MG63 (cell line): ENCODE data around the gene CDC42BPA. TPM values are rescaled to one million over a fixed set of nuclear protein-coding genes. Genes with fewer than 3 reads are reported as not detected.
A peak's percentile ranks its signal among the peaks of the same experiment; 100 is the strongest.
"Not testable (repeated sequence)": the region's sequence is repeated elsewhere in the genome, so short reads cannot be mapped to it uniquely, and the experiment has no call there.

Source experiments
- DNase-seq: peaks from one replicate; pipeline ENCODE4 v3.0.0-alpha.2; 2020
- H3K27me3 ChIP-seq: fragments of 250-450 bp; sonication (Bioruptor Pico); 2 replicates; pipeline ENCODE4 v1.5.1; 2020; ENCODE audit warnings: mild to moderate bottlenecking, moderate library complexity
- H3K36me3 ChIP-seq: fragments of 250-450 bp; sonication (Bioruptor Pico); 2 replicates; pipeline ENCODE4 v1.5.1; 2020; ENCODE audit warnings: mild to moderate bottlenecking, moderate library complexity
- H3K4me3 ChIP-seq: fragments of 250-450 bp; sonication (Bioruptor Pico); 2 replicates; pipeline ENCODE4 v1.5.1; 2020; ENCODE audit warnings: mild to moderate bottlenecking, moderate library complexity
- H3K9me3 ChIP-seq: fragments of 250-450 bp; sonication (Bioruptor Pico); 2 replicates; pipeline ENCODE4 v1.5.1; 2020; ENCODE audit warnings: mild to moderate bottlenecking, moderate library complexity
- total RNA-seq: library from RNA; depleted of rRNA; stranded (reverse); fragments of >200 nt; shearing (Covaris generic); gene quantifications from 2 replicates; pipeline ENCODE4 v1.2.3, GENCODE V29; 2014; ENCODE audit warnings: low replicate concordance

Gene CDC42BPA
- total RNA-seq, 1 experiment from 2014 or later, result 11.6 TPM

GRCh38 chr1:226956942-226957713 is 361.2 kb downstream of the CDC42BPA start:
- H3K36me3 ChIP-seq, result no peaks in the 10 kb centered on the region
- no peaks in the 10 kb centered on the region for H3K27me3 ChIP-seq
- H3K4me3 ChIP-seq, result no peak overlapping the region
- DNase-seq, result no peak
- H3K9me3 ChIP-seq, result peaks cover 4% of the 10 kb centered on the region; the same call in 1 of the 2 replicates

GRCh38 chr1:226955857-226956256 is 362.4 kb downstream of the CDC42BPA start:
- not testable (repeated sequence) for H3K4me3 ChIP-seq, H3K27me3 ChIP-seq, DNase-seq, H3K36me3 ChIP-seq, H3K9me3 ChIP-seq

GRCh38 chr1:226954777-226955176 is 363.5 kb downstream of the CDC42BPA start:
- Histone ChIP-seq H3K27me3 (no peaks in the 10 kb centered on the region), H3K4me3 (no peak overlapping the region), H3K9me3 (peaks cover 4% of the 10 kb centered on the region; the same call in 1 of the 2 replicates), H3K36me3 (no peaks in the 10 kb centered on the region)
- DNase-seq, result no peak

DNA sequence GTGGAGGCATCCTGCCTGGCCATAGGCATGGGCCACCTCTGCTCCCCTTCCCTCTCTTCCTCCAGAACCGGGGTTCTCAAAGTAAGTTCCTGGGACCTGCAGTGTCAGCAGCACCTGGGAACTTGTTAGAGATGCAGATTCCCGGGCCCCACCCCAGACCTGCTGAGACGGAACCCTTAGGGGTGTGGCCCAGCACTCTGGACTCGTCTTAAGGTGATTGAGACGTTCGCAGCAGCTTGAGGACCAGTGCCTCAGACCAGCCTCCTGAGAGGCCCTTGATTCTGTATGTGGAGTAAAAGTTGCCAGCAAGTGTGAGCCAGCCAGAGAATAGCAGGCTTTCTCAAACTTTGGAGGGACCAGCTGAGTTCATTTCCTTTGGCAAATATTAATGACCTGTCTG is 364.0 kb downstream of the CDC42BPA start:
- no peak for DNase-seq
- H3K4me3 ChIP-seq, result no peak overlapping the region
- no peaks in the 10 kb centered on the region for H3K9me3 ChIP-seq
- H3K36me3 ChIP-seq, result no peaks in the 10 kb centered on the region
- H3K27me3 ChIP-seq, result no peaks in the 10 kb centered on the region

DNA sequence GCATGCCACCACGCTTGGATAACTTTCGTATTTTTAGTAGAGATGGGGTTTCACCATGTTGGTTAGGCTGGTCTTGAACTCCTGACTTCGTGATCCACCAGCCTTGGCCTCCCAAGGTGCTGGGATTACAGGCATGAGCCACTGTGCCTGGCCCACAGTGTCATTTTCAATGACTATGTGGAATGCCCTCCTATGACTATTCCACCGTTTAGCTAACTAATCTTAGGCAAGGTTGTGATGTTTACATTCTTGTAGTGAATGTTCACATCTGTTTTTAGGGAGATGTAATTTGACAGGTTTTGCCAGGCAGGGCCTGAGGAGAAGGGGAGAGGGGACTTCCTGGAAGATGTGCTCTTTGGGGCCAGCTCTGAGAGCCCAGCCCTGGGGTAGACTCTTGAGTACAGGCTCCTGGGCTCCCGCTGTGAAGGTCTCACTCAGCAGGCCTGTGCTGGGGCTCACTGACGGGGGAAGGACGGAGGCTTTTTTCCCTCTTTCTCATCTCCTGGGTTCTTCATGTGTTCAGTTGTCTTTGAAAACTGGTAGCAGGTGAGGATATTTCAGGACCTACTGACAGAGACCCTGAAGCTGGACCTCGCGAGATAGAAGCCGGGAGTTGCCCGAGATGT is 365.0 kb downstream of the CDC42BPA start:
- Histone ChIP-seq H3K9me3 (no peaks in the 10 kb centered on the region), H3K4me3 (no peak overlapping the region), H3K27me3 (no peaks in the 10 kb centered on the region), H3K36me3 (no peaks in the 10 kb centered on the region)
- DNase-seq, result no peak

GRCh38 chr1:226952118-226952441 is 366.2 kb downstream of the CDC42BPA start:
- no peaks in the 10 kb centered on the region for H3K36me3 ChIP-seq
- no peak for DNase-seq
- no peaks in the 10 kb centered on the region for H3K9me3 ChIP-seq
- no peak overlapping the region for H3K4me3 ChIP-seq
- H3K27me3 ChIP-seq, result no peaks in the 10 kb centered on the region

- no peak overlapping the region for H3K4me3 ChIP-seq
- no peak for DNase-seq
- no peaks in the 10 kb centered on the region for H3K27me3 ChIP-seq
- no peaks in the 10 kb centered on the region for H3K36me3 ChIP-seq
- H3K9me3 ChIP-seq, result no peaks in the 10 kb centered on the region
Measured at GRCh38 chr1:226951286-226952117, 366.8 kb downstream of the CDC42BPA start.

GRCh38 chr1:226950871-226951270 is 367.4 kb downstream of the CDC42BPA start:
- no peak overlapping the region for H3K4me3 ChIP-seq
- DNase-seq, result no peak
- no peaks in the 10 kb centered on the region for H3K36me3 ChIP-seq
- no peaks in the 10 kb centered on the region for H3K27me3 ChIP-seq
- H3K9me3 ChIP-seq, result no peaks in the 10 kb centered on the region

- no peaks in the 10 kb centered on the region for H3K27me3 ChIP-seq
- no peak for DNase-seq
- no peak overlapping the region for H3K4me3 ChIP-seq
- no peaks in the 10 kb centered on the region for H3K9me3 ChIP-seq
- no peaks in the 10 kb centered on the region for H3K36me3 ChIP-seq
Measured at GRCh38 chr1:226950316-226950715, 368.0 kb downstream of the CDC42BPA start.

DNA sequence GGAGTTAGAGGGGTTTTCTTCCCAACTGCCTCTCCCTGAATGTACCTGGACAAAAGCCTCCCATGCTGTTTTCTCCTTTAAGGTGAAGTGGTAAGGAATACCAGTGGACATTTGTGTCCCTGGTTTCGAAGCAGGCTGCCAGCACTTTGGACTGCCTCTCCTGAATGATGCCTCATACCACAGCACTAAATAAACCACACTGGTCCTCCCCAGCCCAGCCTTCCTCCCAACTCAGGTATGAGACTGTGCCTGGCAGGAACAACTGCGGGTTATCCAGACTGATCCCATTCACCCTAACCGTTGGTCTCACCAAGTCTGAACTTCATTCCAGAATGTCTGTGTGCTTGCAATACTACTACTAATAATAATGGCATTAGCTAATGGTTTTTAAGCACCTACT is 368.9 kb downstream of the CDC42BPA start:
- DNase-seq, result no peak
- H3K27me3 ChIP-seq, result no peaks in the 10 kb centered on the region
- no peaks in the 10 kb centered on the region for H3K9me3 ChIP-seq
- no peaks in the 10 kb centered on the region for H3K36me3 ChIP-seq
- no peak overlapping the region for H3K4me3 ChIP-seq

DNA sequence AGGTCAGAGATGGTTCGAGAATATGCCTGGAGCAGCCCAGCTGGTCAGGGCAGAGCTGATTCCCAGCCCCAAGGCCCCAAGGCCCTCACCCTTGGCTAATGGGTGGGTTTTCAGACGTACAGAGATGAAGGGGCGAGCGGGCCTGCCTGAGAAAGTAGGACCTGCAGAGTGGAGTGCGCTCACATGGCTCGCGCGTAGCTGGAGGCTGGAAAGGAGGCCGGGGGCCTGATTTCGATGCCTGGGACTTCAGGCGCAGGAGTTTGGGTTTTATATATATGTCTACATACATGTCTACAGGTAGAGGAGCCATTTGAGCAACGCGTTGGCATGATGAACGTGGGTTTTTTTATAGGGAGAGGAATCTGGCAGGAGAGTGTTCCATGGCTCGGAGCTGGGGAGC is 369.3 kb downstream of the CDC42BPA start:
- Histone ChIP-seq H3K4me3 (no peak overlapping the region), H3K27me3 (no peaks in the 10 kb centered on the region), H3K9me3 (no peaks in the 10 kb centered on the region), H3K36me3 (no peaks in the 10 kb centered on the region)
- no peak for DNase-seq

GRCh38 chr1:226948480-226948879 is 369.8 kb downstream of the CDC42BPA start:
- no peaks in the 10 kb centered on the region for H3K27me3 ChIP-seq
- no peak for DNase-seq

DNA sequence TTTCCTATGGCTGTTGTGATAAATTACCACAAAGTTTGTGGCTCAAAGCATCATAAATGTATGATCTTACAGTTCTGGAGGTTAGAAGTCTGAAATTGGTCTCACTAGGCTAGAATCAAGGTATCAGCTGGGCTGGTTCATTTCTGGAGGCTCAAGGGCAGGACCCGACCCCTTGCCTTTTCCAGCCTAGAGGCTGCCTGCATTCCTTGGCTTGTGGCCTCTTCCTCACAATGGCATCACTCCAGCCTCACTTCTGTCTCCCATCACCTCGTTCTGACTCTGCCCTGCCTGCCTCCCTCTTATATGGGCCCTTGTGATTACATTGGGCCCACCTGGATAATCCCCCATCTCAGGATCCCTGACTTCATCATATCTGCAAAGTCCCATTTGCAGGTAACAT is 370.2 kb downstream of the CDC42BPA start:
- DNase-seq, result no peak

More at GRCh38 chr1:226948480-226948879, 369.8 kb downstream of the CDC42BPA start:
- Histone ChIP-seq H3K9me3 (no peaks in the 10 kb centered on the region), H3K4me3 (no peak overlapping the region), H3K36me3 (no peaks in the 10 kb centered on the region)

GRCh38 chr1:226946841-226947240 is 371.5 kb downstream of the CDC42BPA start:
- no peaks in the 10 kb centered on the region for H3K27me3 ChIP-seq
- H3K36me3 ChIP-seq, result no peaks in the 10 kb centered on the region
- no peaks in the 10 kb centered on the region for H3K9me3 ChIP-seq
- H3K4me3 ChIP-seq, result no peak overlapping the region
- DNase-seq, result peak; percentile 55

More for the DNA sequence above, 370.2 kb downstream of the CDC42BPA start:
- Histone ChIP-seq H3K4me3 (no peak overlapping the region), H3K9me3 (no peaks in the 10 kb centered on the region), H3K27me3 (no peaks in the 10 kb centered on the region), H3K36me3 (no peaks in the 10 kb centered on the region)

GRCh38 chr1:226946285-226946684 is 372.0 kb downstream of the CDC42BPA start:
- Histone ChIP-seq H3K36me3 (no peaks in the 10 kb centered on the region), H3K4me3 (no peak overlapping the region), H3K27me3 (no peaks in the 10 kb centered on the region), H3K9me3 (no peaks in the 10 kb centered on the region)
- DNase-seq, result no peak

- DNase-seq, result no peak
- Histone ChIP-seq H3K36me3 (no peaks in the 10 kb centered on the region), H3K9me3 (no peaks in the 10 kb centered on the region), H3K4me3 (no peak overlapping the region), H3K27me3 (no peaks in the 10 kb centered on the region)
Measured at GRCh38 chr1:226945858-226946245, 372.4 kb downstream of the CDC42BPA start.

DNA sequence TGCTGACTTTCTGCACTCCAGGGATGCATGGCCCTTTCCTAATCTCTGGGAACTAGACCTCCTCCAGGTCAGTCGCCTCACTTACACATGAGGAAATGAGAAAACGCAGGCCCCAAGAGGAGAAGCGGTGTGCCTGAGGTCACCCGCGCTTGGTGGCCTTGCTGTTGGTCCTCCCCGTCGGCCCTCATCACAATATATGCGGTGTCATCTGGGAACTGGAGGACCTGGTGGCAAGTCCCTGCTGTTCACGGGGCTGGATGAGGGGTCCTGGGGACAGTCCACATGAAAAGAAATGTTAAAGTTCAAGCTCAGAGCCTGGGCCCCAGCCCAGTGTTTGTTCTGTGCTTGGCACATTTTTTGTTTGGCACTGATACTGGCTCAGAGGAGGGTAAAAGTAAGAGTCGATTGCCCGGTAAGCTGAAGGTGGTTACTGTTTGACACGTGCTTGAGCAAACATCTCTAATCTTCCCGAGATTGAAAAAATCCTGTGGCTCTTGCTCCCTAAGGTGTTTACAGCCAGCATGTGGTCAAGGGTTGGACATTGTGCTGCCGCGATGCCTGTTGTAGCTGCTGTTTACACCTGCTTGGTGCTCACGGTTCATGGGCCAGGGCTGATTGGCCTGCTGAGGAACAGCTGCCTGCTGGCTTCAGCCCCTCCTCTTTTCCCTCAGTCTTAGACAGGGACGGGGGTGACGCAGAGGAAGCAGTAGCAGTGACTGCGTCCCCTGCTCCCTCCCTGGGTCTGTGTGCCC is 373.0 kb downstream of the CDC42BPA start:
- Histone ChIP-seq H3K36me3 (no peaks in the 10 kb centered on the region), H3K9me3 (no peaks in the 10 kb centered on the region), H3K27me3 (no peaks in the 10 kb centered on the region), H3K4me3 (no peak overlapping the region)
- no peak for DNase-seq
